NCI-H2196 treated with DMSO at 0.1 percent for 48 hours (cell line): ENCODE measurements around the gene CASP9.
A peak's percentile ranks its signal among the peaks of the same experiment; 100 is the strongest.
"Not testable (repeated sequence)": the region's sequence is repeated elsewhere in the genome, so short reads cannot be mapped to it uniquely, and the experiment has no call there.

ENCODE experiments used
- DNase-seq: peaks from one replicate; lab custom pipeline; 2025; ENCODE audit not compliant: unreplicated experiment; lab: John Stamatoyannopoulos, UW

CASP9 gene

DNA sequence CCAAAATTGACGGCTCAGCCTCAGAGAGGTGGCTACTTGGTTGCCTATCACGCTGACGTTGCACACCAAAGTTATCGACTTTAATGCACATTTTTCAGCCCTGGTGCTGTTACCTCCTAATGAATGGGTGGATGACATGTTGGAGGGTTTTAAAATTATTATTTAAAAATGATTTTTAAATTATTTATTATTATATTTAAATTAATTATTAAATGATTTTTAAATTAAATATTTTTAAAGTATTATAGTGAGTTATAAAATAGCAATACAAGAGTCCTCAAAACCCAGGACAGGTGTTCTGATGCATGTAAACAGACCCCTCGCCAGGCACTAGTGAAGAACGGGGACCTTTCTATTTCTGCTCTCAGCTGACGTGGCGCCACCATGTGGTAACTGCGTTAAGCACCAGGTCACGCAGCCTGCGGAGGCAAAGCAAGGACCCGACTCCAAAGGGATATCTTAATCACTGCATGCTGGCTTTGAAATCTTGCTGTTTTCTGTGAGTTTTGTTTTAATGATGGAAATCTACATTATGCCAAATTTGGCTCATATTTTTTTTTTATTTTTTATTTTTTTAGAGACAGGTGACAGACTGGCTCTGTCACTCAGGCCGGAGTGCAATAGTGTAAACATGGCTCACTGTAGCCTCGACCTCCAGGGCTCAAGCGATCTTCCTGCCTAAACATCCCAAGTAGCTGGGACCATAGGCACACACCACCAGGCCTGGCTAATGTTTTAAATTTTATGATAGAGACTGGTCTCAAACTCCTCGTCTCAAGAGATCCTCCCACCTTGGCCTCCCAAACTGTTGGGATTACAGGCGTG lies 22.6 kb downstream of the CASP9 start:
- peak; percentile 40 for DNase-seq

- DNase-seq: no peak
These were observed 23.5 kb downstream of the CASP9 start for GRCh38 chr1:15500184-15501178.

GRCh38 chr1:15493869-15494390 lies 30.1 kb downstream of the CASP9 start:
- DNase-seq: no peak

DNA sequence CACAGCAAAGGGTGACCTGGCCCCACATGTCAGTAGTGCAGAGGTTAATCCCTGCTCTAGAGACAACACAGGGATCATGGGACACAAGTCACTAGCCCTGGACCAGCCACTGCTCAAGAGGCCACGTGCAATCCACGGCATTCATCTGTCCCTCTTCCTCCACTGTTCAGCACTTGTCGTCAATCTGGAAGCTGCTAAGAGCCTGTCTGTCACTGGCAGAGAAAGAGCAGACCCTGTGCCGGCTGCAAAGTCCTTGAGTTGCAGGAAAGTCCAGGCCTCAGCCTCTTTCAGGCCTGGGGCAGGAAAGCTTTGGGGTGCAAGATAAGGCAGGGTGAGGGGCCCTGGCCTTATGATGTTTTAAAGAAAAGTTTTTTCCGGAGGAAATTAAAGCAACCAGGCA lies 31.4 kb downstream of the CASP9 start:
- DNase-seq: no peak

- not testable (repeated sequence) for DNase-seq
These were observed 33.0 kb downstream of the CASP9 start for GRCh38 chr1:15491010-15491409.

DNA sequence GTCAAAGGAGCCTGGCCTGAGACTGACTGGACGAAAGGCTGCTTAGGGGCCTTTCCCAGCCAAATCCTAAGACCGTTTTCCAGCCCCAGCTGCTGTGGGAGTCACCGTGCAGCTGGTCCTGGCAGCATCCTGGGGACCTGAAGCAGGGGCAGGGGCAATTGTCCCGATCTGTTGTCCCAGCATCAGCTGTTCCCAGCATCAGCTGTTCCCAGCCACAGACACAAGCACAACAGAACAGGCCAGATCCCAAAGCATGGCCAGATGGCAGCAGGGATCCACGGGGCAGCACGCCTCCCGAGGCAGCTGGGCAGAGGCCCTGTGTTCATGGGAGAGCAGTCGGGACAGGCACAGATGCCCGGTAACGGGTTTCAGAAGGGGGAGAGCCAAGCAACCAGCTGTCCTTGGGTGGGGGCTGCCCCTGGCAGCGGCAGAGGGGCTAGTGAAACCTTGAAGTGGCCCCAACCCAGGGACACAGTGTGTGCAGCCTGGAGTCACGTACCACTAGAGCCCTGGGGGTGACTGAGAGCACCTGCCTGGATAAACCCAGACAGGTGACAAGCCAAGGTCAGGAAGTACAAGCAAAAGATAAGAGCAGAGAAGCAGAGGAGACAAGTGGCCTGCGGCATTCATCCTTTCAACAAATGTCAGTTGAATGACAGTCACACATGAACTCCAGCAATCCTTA lies 34.8 kb downstream of the CASP9 start:
- DNase-seq: no peak

- no peak for DNase-seq
These were observed 35.6 kb downstream of the CASP9 start for GRCh38 chr1:15488371-15488770.

- DNase-seq: not testable (repeated sequence)
These were observed 37.0 kb downstream of the CASP9 start for GRCh38 chr1:15486844-15487610.

DNA sequence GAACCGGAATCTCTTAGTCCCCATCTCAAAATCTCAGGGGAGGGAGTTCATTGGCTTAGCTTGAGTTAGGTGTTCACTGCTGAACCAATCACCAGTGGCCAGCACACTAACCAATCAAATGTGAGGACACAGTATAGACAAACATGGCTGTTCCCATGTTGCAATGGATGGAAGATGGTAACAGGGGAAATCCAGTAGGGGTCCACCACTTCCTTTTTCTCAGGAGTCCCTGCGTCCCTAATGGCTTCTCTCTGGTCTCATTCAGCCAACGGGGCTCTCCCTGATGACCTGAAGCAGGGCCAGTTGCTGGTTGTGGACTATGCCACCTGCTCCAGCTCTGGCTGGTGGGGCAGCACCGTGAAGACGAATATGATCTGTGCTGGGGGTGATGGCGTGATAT lies 38.4 kb downstream of the CASP9 start:
- DNase-seq: no peak

DNA sequence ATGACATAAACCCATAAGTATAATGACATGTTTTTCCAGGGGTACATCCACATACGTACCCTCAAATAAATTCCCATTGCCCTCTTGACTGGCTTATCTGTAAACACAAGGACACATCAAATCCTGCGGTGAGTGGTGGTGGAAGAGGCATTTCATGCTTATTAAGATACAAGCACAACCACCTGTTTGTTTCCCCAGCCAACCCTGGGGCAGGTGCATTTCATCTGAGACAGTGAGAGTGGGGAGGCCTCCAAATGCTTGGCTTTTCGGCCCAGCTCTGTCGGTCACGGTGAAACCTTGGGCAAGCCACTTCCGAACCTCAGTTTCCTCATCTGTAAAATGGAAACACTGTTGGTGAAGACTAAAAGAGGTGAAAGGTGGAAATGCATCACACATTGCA lies 39.6 kb downstream of the CASP9 start:
- not testable (repeated sequence) for DNase-seq

GRCh38 chr1:15483971-15484370 lies 40.0 kb downstream of the CASP9 start:
- DNase-seq: no peak

DNA sequence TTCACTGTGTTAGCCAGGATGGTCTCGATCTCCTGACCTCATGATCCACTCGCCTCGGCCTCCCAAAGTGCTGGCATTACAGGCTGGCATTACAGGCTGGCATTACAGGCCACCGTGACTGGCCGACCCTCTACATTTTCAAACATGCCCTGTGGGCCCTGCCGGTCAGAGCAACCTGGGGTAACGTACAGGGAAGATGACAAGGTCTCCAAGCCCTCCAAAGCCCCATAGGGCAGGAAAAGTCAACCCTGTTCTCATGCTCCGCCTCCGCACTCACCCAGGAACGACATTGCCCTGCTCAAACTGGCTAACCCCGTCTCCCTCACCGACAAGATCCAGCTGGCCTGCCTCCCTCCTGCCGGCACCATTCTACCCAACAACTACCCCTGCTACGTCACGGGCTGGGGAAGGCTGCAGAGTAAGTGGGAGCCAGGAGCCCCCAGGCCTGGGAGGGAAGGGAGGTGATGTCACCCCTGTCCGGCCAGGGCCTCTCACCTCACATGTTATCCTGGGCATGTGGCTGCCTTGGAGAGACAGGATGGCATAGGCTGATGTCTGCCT lies 41.0 kb downstream of the CASP9 start:
- not testable (repeated sequence) for DNase-seq

- not testable (repeated sequence) for DNase-seq
These were observed 41.6 kb downstream of the CASP9 start for GRCh38 chr1:15482455-15482854.

DNA sequence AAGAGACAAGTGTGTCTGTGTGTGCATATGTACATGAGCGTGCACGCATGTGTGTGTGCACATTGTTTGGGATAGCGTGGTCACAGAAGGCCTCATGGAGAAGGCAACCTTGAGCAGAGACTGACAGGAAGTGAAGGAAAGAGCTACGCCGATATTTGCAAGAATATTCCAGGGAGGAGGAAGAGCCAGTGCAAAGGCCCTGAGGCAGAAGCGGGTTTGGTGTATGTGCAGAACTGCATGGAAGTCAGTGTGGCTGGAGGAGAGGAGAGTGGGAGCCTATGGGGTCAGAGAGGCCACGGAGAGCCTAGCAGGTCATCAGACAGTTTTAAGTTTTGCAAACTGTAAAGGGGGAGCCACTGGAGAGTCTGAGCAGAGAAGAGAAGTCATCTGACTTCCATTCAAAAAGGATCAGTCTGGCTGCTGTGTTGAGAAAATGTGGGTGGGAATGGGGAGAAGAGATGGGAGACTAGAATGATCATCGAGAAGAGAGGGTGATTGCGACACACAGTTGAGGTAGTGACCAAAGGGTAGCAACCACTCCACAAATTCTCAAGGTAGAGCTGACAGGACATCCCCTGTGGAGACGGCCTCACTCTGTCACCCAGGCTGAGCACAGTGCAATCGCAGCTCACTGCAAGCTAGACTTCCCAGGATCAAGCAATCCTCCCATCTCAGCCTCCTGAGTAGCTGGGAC lies 44.2 kb downstream of the CASP9 start:
- DNase-seq: no peak

DNA sequence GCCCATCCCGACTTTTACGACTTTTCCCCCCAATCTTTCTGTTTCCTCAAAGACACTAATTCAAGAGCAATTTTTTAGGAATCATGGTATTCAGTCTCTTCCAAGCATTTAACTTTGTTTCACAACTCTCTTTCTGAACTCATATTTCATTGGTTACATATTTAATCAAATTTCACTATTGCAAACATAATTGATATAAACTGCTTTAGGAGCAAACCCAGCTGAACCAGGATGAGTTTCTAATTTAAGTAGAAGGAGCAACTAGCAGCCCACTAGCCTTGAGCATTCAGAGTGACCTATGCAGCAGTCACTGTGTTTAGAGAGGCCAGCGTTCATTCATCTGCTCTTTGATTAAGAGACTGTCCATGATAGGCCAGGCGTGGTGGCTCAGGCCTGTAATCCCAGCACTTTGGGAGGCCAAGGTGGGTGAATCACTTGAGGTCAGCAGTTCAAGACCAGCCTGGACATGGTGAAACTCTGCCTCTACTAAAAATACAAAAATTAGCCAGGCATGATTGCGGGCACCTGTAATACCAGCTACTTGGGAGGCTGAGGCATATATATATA lies 46.3 kb downstream of the CASP9 start:
- no peak for DNase-seq

DNA sequence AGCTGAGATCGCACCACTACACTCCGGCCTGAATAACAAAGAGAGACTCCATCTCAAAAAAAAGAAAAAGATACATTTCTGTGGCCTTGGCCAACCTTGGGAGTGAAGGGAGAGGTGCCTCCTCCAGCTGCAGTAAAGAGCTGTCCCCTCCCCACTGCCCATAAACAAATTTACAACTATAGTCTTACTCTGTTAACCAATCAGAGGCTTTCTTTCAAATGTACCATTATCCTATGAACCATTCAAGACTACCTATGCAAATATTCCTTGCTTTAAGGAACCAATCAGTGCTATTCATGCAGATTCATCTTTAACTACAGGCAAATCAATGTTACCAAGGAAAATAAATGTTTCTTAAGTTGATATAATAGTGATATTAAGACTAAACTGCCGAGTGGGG lies 47.1 kb downstream of the CASP9 start:
- DNase-seq: no peak

DNA sequence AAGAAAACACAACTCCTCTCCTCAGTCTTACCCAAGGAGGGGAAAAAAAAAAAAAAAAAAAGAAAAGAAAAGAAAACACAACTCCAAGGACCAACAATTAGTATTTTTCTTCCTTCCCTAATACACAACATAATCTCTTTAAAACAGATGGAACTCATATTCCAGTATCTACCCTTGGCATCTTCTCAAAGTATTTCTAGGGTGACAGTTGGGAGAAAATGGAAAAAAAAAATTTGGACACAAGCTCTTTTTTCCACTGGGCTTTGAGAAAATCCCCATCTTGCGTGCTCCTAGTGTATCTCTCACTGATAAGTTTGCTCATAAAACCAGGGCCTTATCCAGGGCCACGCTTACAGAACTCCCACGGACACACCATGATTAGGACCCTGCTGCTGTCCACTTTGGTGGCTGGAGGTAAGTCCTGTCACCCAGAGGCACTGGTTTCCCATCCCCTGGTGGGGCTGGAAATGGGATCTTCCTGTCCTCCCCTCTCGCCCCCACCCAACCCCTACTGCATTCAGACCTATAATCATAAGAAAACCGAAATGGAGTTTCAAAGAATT lies 48.2 kb downstream of the CASP9 start, which contains the start of gene CELA2B:
Gene CELA2B, plus strand, starts transcription at position 353 of the 563 bp plus-strand sequence. Its CDS starts 22 bp downstream, at position 375.
- DNase-seq: no peak

GRCh38 chr1:15472587-15472986 lies 51.4 kb downstream of the CASP9 start:
- DNase-seq: no peak
